CD4-positive, alpha-beta T cell treated with Interleukin-6 for 4 hours (primary cell): ENCODE results near the gene ANKRD44.

Experiments
- DNase-seq: peaks from one replicate; pipeline ENCODE4 v3.0.0-alpha.2; 2020; ENCODE audit warnings: mixed read lengths

ANKRD44 gene

GRCh38 chr2:197137826-197138477, 172.6 kb downstream of the ANKRD44 start:
- DNase-seq = no peak

GRCh38 chr2:197137231-197137630, 173.3 kb downstream of the ANKRD44 start:
- DNase-seq = no peak

DNA sequence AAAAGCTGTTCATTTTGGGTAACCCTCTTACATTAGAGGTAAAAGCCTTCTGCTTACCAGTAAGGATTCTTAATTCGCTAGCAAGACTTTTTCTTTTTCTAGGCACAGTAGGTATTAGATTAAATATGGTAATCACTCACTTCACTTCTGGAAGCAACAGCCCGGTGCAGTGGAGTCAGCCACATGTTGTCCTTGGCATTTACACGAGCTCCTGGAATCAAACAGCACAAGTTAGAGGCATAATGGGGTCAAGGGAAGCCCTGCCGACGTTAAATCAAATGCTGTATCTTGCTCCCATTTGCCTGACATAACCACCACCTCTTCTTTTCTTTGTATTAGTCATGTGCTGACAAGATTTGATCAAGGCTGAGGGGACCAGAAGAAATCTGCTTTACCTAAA, 174.1 kb downstream of the ANKRD44 start:
- DNase-seq = no peak

- no peak for DNase-seq
Observed at GRCh38 chr2:197135806-197136205, 174.8 kb downstream of the ANKRD44 start.

GRCh38 chr2:197134206-197134605, 176.4 kb downstream of the ANKRD44 start:
- DNase-seq = no peak

GRCh38 chr2:197131558-197131855, 179.1 kb downstream of the ANKRD44 start:
- no peak for DNase-seq

GRCh38 chr2:197130318-197130717, 180.3 kb downstream of the ANKRD44 start:
- DNase-seq = peak; percentile 35

DNA sequence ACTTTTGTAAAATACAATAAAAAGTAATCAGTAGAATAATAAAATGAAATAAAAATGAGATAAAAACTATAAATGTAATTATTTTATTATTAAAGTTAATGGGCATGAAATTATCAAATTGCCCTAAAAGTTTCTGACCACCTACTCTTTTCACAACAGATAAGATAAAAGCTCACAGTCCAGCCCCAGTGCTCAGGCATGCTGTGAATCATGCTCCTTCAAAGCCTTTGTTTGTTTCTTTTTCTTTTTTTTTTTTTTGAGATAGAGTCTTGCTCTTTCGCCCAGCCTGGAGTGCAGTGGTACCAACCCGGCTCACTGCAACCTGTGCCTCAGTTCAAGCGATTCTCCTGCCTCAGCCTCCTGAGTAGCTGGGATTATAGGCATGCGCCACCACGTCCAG, 181.7 kb downstream of the ANKRD44 start:
- no peak for DNase-seq

DNA sequence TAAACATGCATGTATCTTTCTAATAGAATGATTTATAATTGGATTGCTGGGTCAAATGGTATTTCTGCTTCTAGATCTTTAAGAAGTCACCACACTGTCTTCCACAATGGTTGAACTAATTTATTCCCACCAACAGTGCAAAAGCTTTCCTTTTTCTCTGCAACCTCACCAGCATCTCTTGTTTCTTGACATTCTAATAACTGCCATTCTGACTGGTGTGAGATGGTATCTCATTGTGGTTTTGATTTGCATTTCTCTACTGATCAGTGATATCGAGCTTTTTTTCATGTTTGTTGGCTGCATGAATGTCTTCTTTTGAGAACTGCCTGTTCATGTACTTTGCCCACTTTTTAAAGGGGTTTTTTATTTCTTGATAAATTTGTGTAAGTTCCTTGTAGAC, 182.5 kb downstream of the ANKRD44 start:
- DNase-seq = no peak

- no peak for DNase-seq
Observed at GRCh38 chr2:197126630-197127352, 183.8 kb downstream of the ANKRD44 start.

- no peak for DNase-seq
Observed at GRCh38 chr2:197124639-197125390, 185.8 kb downstream of the ANKRD44 start.

DNA sequence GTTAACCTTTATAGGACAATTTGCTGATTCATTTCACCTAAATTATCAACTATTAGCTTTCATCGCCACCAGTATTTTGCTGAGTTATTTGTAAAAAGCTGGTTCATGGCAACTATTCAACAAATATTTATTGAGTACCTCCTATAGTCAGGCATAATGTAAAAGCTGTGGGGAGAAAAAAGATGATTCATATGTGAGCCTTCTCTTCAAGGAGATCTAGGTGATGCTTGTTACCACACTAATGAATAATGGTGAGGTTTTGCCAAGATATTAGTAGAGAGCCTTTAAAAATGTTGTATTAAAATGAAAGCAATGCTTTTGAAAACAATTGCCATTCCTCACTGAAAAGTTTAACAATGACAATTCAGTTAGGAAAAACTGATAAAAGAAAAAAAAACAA, 187.8 kb downstream of the ANKRD44 start:
- no peak for DNase-seq

GRCh38 chr2:197121756-197122385, 188.7 kb downstream of the ANKRD44 start:
- DNase-seq = no peak

GRCh38 chr2:197121255-197121654, 189.3 kb downstream of the ANKRD44 start:
- peak; percentile 13 for DNase-seq

DNA sequence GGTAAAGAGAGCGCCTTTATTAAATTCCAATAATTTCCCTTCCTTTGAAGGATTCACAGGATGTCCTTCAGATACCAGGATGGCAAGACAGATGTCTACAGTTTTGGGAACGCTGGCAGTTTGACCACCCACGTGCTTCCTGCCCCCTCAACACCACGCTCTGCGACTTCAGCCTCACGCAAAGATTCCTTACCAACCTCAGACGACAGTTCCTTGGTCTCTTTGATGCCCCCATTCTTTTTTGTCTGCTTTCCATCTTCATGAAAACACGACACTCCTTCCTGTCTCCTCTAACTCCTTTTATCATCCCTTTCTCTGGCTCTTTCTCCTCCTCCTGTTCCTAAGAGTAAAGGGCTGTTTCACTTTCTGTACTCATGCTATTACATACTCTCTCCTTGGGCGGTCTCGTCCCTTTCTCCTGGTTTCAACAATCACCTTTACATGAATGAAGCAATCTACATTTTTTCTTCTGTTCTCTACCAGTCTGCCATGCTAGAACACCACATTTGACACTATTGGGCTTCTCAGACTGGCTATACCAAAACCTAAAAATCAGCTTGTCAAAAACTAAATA, 194.2 kb downstream of the ANKRD44 start:
- no peak for DNase-seq

DNA sequence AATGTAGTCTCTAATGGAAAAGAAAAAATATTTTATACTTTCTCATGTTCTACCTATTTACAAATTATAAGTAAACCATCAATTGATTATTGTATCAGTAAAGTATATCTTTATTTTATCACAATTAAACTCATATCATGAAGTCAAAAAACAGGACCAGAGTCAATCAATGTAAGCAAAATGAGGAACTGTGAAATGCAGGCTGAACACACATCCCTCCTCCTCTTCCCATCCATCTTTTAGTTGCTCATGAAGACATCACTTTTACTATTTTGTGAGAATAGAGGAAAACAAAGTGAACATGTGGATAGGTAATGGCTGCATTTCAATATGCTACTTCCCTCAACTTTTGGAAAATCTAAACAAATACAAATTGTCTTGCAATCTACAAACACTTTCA, 195.3 kb downstream of the ANKRD44 start:
- DNase-seq = no peak

- no peak for DNase-seq
Observed at GRCh38 chr2:197113275-197113711, 197.3 kb downstream of the ANKRD44 start.

DNA sequence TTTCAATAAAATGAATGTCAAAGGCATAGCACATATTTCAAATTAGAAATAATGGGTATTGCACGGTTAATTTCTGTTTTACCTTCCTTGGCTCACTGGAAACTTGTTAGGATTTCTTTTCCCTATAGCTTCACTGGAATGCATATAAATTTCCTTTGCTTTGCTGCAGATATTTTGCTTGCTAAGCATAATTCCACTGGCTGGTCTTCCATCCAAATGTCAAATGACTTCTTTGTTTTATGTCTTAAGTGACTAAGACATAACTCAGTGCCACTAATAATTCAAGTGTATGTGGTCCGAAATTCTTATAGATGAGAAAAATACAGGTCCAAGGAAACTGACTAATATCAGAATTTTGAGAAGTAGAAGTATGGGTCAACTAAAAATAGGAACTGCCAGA, 201.3 kb downstream of the ANKRD44 start:
- DNase-seq = no peak

GRCh38 chr2:197108758-197109157, 201.8 kb downstream of the ANKRD44 start:
- no peak for DNase-seq

DNA sequence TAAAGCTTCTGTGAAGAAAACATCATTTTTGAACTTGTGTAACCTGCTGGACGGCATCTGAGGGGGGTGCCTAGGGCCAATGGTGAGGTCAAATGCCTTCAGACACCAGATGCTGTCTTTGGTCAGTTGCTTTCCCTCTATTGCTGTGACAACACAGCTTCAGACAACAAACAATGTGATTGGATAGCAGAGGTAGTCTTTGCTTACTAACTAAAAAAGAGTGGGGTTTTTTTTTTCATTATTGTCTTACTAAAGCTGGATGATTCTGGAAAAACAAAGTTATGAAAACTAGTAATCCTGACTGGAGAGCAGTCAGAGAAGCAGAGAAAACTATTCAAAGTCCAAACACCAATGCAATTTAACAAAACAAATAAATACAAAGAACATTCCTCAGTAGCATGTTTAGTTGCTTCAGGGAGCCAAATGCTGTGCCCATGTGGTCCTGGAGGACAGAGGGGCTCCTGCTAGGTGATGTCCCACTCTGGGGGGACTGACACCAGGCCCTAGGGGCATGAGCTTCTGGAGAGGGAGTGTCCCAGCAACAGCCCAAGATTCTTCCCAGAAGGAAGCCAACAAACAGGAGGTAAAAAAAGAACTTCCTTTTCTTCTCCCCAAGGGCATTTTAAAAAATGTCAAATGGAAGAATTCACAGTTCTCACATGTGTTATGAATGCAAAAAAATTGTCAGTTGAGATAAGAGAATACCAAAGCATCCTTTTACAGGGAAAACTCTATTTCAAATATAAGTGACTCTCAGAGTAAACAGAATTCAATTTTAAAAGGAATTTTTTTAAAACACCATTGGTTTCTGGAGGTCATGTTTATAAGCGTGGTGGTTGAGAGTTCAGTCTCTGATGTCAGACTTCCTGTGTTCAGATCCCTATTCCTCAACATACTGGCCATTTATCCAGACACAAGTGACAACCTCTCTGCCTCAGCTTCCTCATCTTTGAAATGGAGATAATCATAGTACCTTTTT, 203.0 kb downstream of the ANKRD44 start:
- no peak for DNase-seq

DNA sequence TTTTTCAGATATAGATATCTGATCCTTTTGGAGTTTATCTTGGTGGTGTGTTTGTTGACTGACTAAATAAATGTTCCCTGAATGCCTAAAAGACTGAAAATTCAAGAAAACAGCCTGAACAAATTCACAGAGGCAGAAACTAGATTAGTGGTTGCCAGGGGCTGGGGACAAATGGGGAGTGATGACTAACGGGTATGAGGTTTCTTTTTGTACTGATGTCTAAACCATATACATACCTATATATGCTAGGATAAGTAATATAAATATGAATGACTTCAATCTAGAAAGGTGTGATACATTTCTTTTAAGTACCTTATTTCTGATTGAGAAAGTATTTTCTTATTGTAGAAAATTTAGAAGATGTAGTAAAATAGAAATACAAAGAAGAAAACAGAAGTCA, 207.2 kb downstream of the ANKRD44 start:
- DNase-seq = no peak

DNA sequence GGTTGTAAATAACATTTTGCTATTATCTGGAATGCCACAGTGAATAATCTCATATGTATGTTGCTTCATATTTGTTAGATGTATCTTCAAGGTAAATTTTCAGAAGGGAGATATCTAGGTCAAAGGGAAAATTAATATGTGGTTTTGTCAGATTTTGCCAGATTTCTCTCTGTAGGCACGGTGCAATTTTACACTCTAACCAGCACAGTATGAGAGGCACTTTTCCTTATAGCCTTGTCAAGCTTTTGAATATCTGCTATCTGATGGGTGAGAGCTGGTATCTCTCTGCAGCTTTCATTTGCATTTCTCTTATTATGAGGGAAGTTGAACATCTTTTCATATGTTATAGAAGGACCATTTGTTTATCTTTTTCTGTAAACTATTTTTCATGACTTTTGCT, 208.3 kb downstream of the ANKRD44 start:
- no peak for DNase-seq
